CD4-positive, alpha-beta T cell (primary cell): ENCODE data around the gene COLGALT1. TPM values are rescaled to one million over a fixed set of nuclear protein-coding genes. Genes with fewer than 3 reads are reported as not detected.
"Not testable (repeated sequence)": the region's sequence is repeated elsewhere in the genome, so short reads cannot be mapped to it uniquely, and the experiment has no call there.

ENCODE experiments used
- ATAC-seq: fragments of 200-7000 bp; cut with Tn5 transposase; one replicate; pipeline ENCODE4 v1.10.0; 2022; ENCODE audit warnings: mild to moderate bottlenecking; ENCODE audit not compliant: poor library complexity
- CTCF ChIA-PET: fragments of 350-600 bp; sonication (Branson Sonifier 250); formaldehyde crosslinking; loops from one replicate; lab custom pipeline; 2021; ENCODE audit warnings: antibody characterized with exemption, inconsistent platforms; lab: Charles Lee
- POLR2A ChIA-PET: fragments of 350-600 bp; sonication (Branson Sonifier 250); formaldehyde crosslinking; loops from one replicate; lab custom pipeline; 2021; ENCODE audit warnings: antibody characterized with exemption, inconsistent platforms; lab: Charles Lee
- DNase-seq, 14 experiments: peaks; one replicate each; pipeline ENCODE4 v3.0.0-alpha.2; 2013 to 2020; ENCODE audit warnings: mixed read lengths in 2 of 14
- H3K27ac ChIP-seq, 2 donors: one replicate each; pipeline versions ENCODE4 v1.5.1 to v1.7.0; 2013; ENCODE audit warnings: low read length in 2 of 2, low read depth in 1 of 2, mild to moderate bottlenecking in 1 of 2
- H3K27me3 ChIP-seq, 2 experiments: 1 replicate in 1 of 2; 2 replicates in 1 of 2; pipeline versions ENCODE4 v1.6.1 to v1.7.0; 2013; ENCODE audit warnings: low read length in 2 of 2, control low read depth in 1 of 2, mild to moderate bottlenecking in 1 of 2, moderate library complexity in 1 of 2; ENCODE audit not compliant: insufficient read depth in 2 of 2, control insufficient read depth in 1 of 2
- H3K36me3 ChIP-seq: one replicate; pipeline ENCODE4 v1.6.1; 2013; ENCODE audit warnings: low read length, control low read depth; ENCODE audit not compliant: insufficient read depth
- H3K4me1 ChIP-seq: one replicate; pipeline ENCODE4 v1.6.1; 2013; ENCODE audit warnings: low read length, control low read depth; ENCODE audit not compliant: insufficient read depth
- H3K4me3 ChIP-seq: one replicate; pipeline ENCODE4 v1.5.1; 2013; ENCODE audit warnings: mild to moderate bottlenecking, low read length, moderate library complexity
- H3K9me3 ChIP-seq, 2 experiments: 1 replicate in 1 of 2; 2 replicates in 1 of 2; pipeline versions ENCODE4 v1.6.1 to v1.7.0; 2013; ENCODE audit warnings: low read length in 2 of 2, mild to moderate bottlenecking in 2 of 2, control low read depth in 1 of 2, moderate library complexity in 1 of 2; ENCODE audit not compliant: control insufficient read depth in 1 of 2, insufficient read depth in 1 of 2
- H3K27ac Mint-ChIP-seq: one replicate; pipeline ENCODE4 v1.8.0; 2020; ENCODE audit warnings: mixed read lengths
- H3K27me3 Mint-ChIP-seq: one replicate; pipeline ENCODE4 v1.8.0; 2021; ENCODE audit warnings: mixed read lengths
- H3K36me3 Mint-ChIP-seq: one replicate; pipeline ENCODE4 v1.8.0; 2021; ENCODE audit warnings: low read depth, mixed read lengths
- H3K4me1 Mint-ChIP-seq: one replicate; pipeline ENCODE4 v1.8.0; 2021; ENCODE audit warnings: low read depth, mixed read lengths
- H3K4me3 Mint-ChIP-seq: one replicate; pipeline ENCODE4 v1.8.0; 2020; ENCODE audit warnings: mild to moderate bottlenecking, mixed read lengths
- H3K9me3 Mint-ChIP-seq: one replicate; pipeline ENCODE4 v1.8.0; 2020; ENCODE audit warnings: mixed read lengths
- intact Hi-C, 2 experiments: fragments of 100-400 bp; cut with DNase I in 1 of 2; cut with micrococcal nuclease in 1 of 2; formaldehyde crosslinking; loops; one replicate each; pipeline versions ENCODE4 v1.15.1 to v1.9.0; 2023 to 2025; cut with DNase I, micrococcal nuclease
- total RNA-seq, 174 experiments: library from RNA in 2 of 174; stranded (reverse) in 2 of 174; gene quantifications; one replicate each; pipeline ENCODE4 v1.2.3 and lab custom pipeline; 2021 to 2026
- TF ChIP-seq, protein P1 (sequence below): fragments of 200-600 bp; IDR thresholded peaks from one replicate; pipeline ENCODE4 v1.8.0; 2022; ENCODE audit warnings: antibody characterized with exemption, mild to moderate bottlenecking

COLGALT1 gene
- total RNA-seq, 2 experiments from 2014 or later = 30.3 to 30.6 TPM

DNA sequence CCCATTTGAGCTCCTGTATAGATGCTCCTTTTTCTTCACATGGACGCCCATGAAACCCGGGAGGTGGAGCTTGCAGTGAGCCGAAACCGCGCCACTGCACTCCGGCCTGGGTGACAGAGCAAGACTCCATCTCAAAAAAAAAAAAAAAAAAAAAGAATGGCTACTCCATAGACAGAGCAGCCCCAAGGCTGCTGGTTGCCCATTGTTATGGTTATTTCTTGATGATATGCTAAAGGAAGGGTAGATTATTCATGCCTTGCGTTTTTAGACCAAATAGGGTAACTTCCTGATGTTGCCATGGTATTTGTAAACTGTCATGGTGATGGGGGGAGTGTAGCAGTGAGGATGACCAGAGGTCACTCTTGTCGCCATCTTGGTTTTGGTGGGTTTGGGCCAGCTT is 42.6 kb downstream of the COLGALT1 start:
- CTCF ChIA-PET = interaction anchor here (0.7 kb wide), 1 partner anchor 141 kb away, joined by 5 read pairs; no protein-coding TSS in a partner anchor
- H3K4me1 Mint-ChIP-seq, DNase-seq, H3K4me3 Mint-ChIP-seq, intact Hi-C loops, H3K27ac ChIP-seq, ATAC-seq, H3K9me3 Mint-ChIP-seq, H3K9me3 ChIP-seq, H3K27ac Mint-ChIP-seq, H3K36me3 Mint-ChIP-seq, H3K4me1 ChIP-seq, H3K36me3 ChIP-seq, H3K4me3 ChIP-seq, POLR2A ChIA-PET: not testable (repeated sequence)
- peaks cover 27% of the 10 kb centered on the region for H3K27me3 Mint-ChIP-seq
- peaks cover 17 to 29% of the 10 kb centered on the region in 2 experiments for H3K27me3 ChIP-seq

DNA sequence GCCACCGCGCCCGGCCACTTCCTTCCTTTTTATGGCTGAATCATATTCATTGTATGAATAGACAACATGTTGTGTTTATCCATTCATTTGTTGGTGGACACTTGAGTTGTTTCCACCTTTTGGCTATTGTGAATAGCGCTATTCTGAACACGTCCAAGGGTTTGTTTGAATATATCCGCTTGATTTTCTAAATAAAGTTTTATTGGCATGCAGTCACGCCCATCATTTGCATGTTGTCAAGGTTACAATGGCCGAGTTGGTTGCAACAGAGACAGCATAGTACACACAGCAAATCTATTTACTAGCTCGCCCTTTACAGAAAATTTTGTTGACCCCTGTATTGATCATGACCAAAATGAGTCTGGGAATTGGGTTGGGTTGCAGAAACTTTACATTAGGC is 43.5 kb downstream of the COLGALT1 start:
- no peaks in the 10 kb centered on the region for H3K4me1 ChIP-seq
- no peaks in the 10 kb centered on the region for H3K4me1 Mint-ChIP-seq
- H3K27me3 Mint-ChIP-seq = peaks cover 32% of the 10 kb centered on the region
- peaks cover 21 to 29% of the 10 kb centered on the region in 2 experiments for H3K27me3 ChIP-seq
- intact Hi-C loops = no loop called here
- H3K27ac Mint-ChIP-seq = no peak overlapping the region
- TF ChIP-seq, protein P1, sequence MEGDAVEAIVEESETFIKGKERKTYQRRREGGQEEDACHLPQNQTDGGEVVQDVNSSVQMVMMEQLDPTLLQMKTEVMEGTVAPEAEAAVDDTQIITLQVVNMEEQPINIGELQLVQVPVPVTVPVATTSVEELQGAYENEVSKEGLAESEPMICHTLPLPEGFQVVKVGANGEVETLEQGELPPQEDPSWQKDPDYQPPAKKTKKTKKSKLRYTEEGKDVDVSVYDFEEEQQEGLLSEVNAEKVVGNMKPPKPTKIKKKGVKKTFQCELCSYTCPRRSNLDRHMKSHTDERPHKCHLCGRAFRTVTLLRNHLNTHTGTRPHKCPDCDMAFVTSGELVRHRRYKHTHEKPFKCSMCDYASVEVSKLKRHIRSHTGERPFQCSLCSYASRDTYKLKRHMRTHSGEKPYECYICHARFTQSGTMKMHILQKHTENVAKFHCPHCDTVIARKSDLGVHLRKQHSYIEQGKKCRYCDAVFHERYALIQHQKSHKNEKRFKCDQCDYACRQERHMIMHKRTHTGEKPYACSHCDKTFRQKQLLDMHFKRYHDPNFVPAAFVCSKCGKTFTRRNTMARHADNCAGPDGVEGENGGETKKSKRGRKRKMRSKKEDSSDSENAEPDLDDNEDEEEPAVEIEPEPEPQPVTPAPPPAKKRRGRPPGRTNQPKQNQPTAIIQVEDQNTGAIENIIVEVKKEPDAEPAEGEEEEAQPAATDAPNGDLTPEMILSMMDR = no peak
- no peak for ATAC-seq
- no peaks in the 10 kb centered on the region for H3K9me3 ChIP-seq
- no peak for DNase-seq
- no peak overlapping the region for H3K27ac ChIP-seq
- no peak overlapping the region for H3K4me3 ChIP-seq
- POLR2A ChIA-PET = no interaction called here
- H3K9me3 Mint-ChIP-seq = no peaks in the 10 kb centered on the region
- H3K36me3 Mint-ChIP-seq = no peaks in the 10 kb centered on the region
- no peak overlapping the region for H3K4me3 Mint-ChIP-seq
- no peaks in the 10 kb centered on the region for H3K36me3 ChIP-seq
- CTCF ChIA-PET = no interaction called here

DNA sequence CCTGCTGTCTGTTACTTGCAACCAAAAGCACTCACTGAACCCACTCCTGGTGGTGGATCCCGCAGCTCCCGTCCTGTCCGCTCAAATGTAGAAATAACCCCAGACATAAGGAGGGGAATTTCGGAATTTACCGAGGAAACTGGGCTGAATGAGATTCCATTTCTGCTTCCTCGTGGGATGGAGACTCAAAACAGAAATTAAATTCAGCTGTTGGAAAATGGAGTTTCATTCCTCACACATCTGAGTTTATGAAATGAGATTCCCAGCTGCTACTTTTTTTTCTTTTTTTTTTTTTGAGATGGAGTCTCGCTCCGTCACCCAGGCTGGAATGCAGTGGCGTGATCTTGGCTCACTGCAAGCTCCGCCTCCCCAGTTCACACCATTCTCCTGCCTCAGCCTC is 44.3 kb downstream of the COLGALT1 start:
- no peak overlapping the region for H3K27ac Mint-ChIP-seq
- intact Hi-C loops = loop anchor here in 1 of 2 experiments (10.0 kb wide), 1 partner anchor 255 kb away; the partner anchor contains the start of gene RPL18A
- Histone ChIP-seq H3K36me3 (no peaks in the 10 kb centered on the region), H3K4me1 (no peaks in the 10 kb centered on the region), H3K4me3 (no peak overlapping the region), H3K27ac (no peak overlapping the region), H3K9me3 (no peaks in the 10 kb centered on the region), H3K27me3 (peaks cover 21 to 29% of the 10 kb centered on the region in 2 experiments)
- peaks cover 39% of the 10 kb centered on the region for H3K27me3 Mint-ChIP-seq
- CTCF ChIA-PET = no interaction called here
- H3K9me3 Mint-ChIP-seq = no peaks in the 10 kb centered on the region
- no peaks in the 10 kb centered on the region for H3K4me1 Mint-ChIP-seq
- DNase-seq (no peak), ATAC-seq (no peak)
- TF ChIP-seq, protein P1 = no peak
- H3K36me3 Mint-ChIP-seq = no peaks in the 10 kb centered on the region
- POLR2A ChIA-PET = no interaction called here
- no peak overlapping the region for H3K4me3 Mint-ChIP-seq

DNA sequence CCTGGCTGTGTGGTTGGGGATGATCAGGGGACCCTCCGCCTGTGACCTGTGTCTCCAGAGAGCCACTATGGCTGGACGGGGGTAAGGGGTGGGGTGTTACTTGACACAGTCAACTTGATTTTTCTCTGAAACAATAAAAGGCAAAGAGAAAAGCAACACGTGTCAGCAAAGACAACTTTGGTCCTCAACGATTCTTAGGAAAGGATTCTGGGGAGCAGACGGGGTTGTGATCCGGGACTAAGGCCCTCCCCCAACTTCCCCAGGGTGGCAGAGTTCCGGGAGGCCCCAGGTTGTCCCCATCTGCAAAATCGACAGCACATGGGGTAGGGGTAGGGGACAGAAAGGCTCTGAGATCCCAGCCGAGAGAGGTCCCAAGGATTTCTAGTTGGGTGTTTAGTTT is 46.2 kb downstream of the COLGALT1 start:
- TF ChIP-seq, protein P1 = no peak
- Histone ChIP-seq H3K4me1 (peaks cover 14% of the 10 kb centered on the region), H3K27me3 (peaks cover 25 to 29% of the 10 kb centered on the region in 2 experiments), H3K4me3 (no peak overlapping the region), H3K9me3 (peaks cover 0 to 11% of the 10 kb centered on the region in 2 experiments), H3K27ac (no peak overlapping the region), H3K36me3 (no peaks in the 10 kb centered on the region)
- peaks cover 6% of the 10 kb centered on the region for H3K4me1 Mint-ChIP-seq
- DNase-seq = no peak
- ChIA-PET CTCF (no interaction called here), POLR2A (no interaction called here)
- intact Hi-C loops = loop anchor here in 1 of 2 experiments (10.0 kb wide), 1 partner anchor 253 kb away; the partner anchor contains the start of gene RPL18A
- H3K4me3 Mint-ChIP-seq = no peak overlapping the region
- no peaks in the 10 kb centered on the region for H3K36me3 Mint-ChIP-seq
- no peak overlapping the region for H3K27ac Mint-ChIP-seq
- peaks cover 39% of the 10 kb centered on the region for H3K27me3 Mint-ChIP-seq
- no peaks in the 10 kb centered on the region for H3K9me3 Mint-ChIP-seq
- ATAC-seq = no peak
